ENCODE data around the gene CUL4A. TPM values are rescaled to one million over a fixed set of nuclear protein-coding genes. Genes with fewer than 3 reads are reported as not detected.

Gene CUL4A
- total and polyA plus RNA-seq, 8 donors, result 18.1 to 33.4 (median 28.9) TPM

DNA sequence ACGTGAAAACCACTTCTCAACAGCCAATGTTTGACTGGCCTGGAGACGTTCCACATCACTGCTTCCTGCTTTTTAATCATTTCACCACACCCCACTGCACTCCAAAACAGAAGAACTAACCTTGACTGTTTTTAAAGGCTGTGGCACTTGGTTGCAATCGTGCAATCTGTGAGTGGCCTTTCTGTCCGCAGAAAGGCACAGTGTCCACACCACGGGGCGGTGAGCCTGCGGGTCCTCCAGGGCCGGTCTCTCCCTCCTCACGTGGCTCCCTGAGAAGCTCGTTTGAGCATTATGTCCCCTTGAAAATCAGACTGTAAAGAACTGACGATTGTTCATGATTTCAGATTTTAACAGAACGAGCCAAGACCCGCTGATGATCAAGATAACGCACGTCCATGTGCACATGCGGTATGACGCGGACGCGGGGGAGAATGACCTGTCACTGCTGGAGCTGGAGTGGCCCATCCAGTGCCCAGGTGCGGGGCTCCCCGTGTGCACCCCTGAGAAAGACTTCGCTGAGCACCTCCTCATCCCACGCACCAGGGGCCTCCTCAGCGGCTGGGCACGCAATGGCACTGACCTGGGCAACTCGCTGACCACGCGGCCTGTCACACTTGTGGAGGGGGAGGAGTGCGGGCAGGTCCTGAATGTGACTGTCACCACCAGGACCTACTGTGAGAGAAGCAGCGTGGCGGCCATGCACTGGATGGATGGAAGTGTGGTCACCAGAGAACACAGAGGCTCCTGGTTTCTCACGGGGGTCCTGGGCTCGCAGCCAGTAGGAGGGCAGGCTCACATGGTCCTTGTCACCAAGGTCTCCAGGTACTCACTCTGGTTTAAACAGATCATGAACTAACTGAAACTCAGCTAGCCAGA lies 37.9 kb upstream of the CUL4A start:
- Histone ChIP-seq H3K27me3 (no peaks in the 10 kb centered on the region), H3K4me3 (no peak overlapping the region), H3K4me1 (no peaks in the 10 kb centered on the region), H3K36me3 (peaks cover 0 to 15% (median 12%) of the 10 kb centered on the region in 3 donors), H3K27ac (no peak overlapping the region), H3K9me3 (no peaks in the 10 kb centered on the region)
- TF ChIP-seq CTCF (IDR thresholded peaks at IDR 0.05), result no peak
- WGBS, 2 donors, result 91 to 92% methylated on average over 34 of the region's 34 CpGs
- FAIRE-seq (no peak), ATAC-seq (peak in 2 of 4 donors; percentile 42 to 52), DNase-seq (no peak)
- intact Hi-C loops (cut with DNase I), result no loop called here

DNA sequence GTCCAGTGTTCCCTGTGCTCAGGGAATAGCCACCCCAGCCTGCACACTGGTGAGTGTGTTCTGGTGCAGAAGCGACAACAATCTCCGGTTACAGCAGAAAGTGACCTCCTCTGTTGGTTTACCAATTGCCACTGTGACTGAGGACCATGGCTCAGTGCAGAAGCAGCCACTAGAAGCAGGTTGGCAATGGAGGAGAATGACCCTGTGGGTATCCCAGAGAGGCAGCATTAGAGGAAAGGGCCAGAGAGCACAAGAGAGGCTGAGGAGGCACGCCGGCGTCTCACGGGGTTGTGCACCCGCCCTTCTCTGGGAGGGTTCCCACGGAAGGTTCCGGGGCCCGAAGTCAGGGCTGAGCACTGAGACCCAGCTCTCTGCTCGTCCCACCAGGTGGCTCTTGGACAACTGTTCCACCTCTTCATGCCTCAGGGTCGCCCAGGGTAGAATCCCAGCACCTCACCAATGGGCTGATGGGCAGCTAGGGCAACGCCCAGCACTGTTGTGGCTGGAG lies 36.9 kb upstream of the CUL4A start:
- ATAC-seq (no peak), DNase-seq (no peak), FAIRE-seq (no peak)
- intact Hi-C loops (cut with DNase I), result no loop called here
- Histone ChIP-seq H3K4me3 (no peak overlapping the region), H3K36me3 (peaks cover 0 to 25% (median 16%) of the 10 kb centered on the region in 3 donors), H3K4me1 (no peaks in the 10 kb centered on the region), H3K27ac (no peak overlapping the region), H3K27me3 (no peaks in the 10 kb centered on the region), H3K9me3 (no peaks in the 10 kb centered on the region)
- WGBS, 2 donors, result 93% methylated on average over 13 of the region's 13 CpGs
- no peak for TF ChIP-seq CTCF (IDR thresholded peaks at IDR 0.05)

GRCh38 chr13:113176280-113176679 lies 33.1 kb upstream of the CUL4A start:
- Histone ChIP-seq H3K36me3 (peaks cover 0 to 59% (median 26%) of the 10 kb centered on the region in 3 donors), H3K27me3 (no peaks in the 10 kb centered on the region), H3K9me3 (no peaks in the 10 kb centered on the region), H3K4me3 (no peak overlapping the region), H3K4me1 (no peaks in the 10 kb centered on the region), H3K27ac (no peak overlapping the region)
- no peak for TF ChIP-seq CTCF (IDR thresholded peaks at IDR 0.05)
- DNase-seq (no peak), ATAC-seq (peak in 2 of 4 donors; percentile 30 to 34), FAIRE-seq (no peak)
- 69 to 76% methylated on average over 5 of the region's 5 CpGs for WGBS, 2 donors
- intact Hi-C loops (cut with DNase I), result no loop called here

DNA sequence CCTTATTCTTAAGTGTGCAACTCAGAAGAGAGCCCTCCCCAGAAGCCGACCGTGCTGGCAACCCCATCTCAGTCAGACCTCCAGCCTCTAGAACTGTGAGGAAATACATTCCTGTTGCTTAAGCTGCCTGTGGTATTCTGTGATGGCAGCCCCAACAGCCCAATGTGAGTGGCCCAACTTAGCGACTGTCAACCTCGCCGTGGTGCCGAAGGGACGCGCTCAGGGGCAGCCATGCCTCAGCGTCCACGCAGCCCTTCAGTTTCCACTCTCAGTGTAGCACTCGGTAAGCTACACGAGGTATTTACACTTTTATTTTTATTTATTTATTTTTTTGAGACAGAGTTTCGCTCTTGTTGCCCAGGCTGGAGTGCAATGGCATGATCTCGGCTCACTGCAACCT lies 32.6 kb upstream of the CUL4A start:
- FAIRE-seq (no peak), ATAC-seq (no peak), DNase-seq (no peak)
- no peak for TF ChIP-seq CTCF (IDR thresholded peaks at IDR 0.05)
- Histone ChIP-seq H3K27me3 (no peaks in the 10 kb centered on the region), H3K9me3 (no peaks in the 10 kb centered on the region), H3K27ac (no peak overlapping the region), H3K36me3 (peaks cover 0 to 59% (median 22%) of the 10 kb centered on the region in 3 donors), H3K4me1 (no peaks in the 10 kb centered on the region), H3K4me3 (no peak overlapping the region)
- intact Hi-C loops (cut with DNase I), result no loop called here
- 95 to 97% methylated on average over 14 of the region's 14 CpGs for WGBS, 2 donors

Measured in pancreas (tissue), 10 donors.